HS-5 (cell line): ENCODE measurements around the gene KIRREL2.
A peak's percentile ranks its signal among the peaks of the same experiment; 100 is the strongest.
"Not testable (repeated sequence)": the region's sequence is repeated elsewhere in the genome, so short reads cannot be mapped to it uniquely, and the experiment has no call there.

Experiments used
- DNase-seq: peaks from one replicate; pipeline ENCODE4 v3.0.0-alpha.2; 2012; ENCODE audit warnings: low read depth

KIRREL2 gene

GRCh38 chr19:35870124-35870736, 13.5 kb downstream of the KIRREL2 start:
- not testable (repeated sequence) for DNase-seq

- no peak for DNase-seq
These were observed 14.1 kb downstream of the KIRREL2 start for GRCh38 chr19:35870798-35871197.

GRCh38 chr19:35871611-35872010, 14.9 kb downstream of the KIRREL2 start:
- DNase-seq: no peak

GRCh38 chr19:35872180-35872579, 15.5 kb downstream of the KIRREL2 start:
- DNase-seq: no peak

- no peak for DNase-seq
These were observed 17.8 kb downstream of the KIRREL2 start for GRCh38 chr19:35874392-35874930.

GRCh38 chr19:35879068-35879467, 22.4 kb downstream of the KIRREL2 start:
- no peak for DNase-seq

GRCh38 chr19:35879770-35880317, 23.1 kb downstream of the KIRREL2 start:
- peak; percentile 69 for DNase-seq

- peak; percentile 49 for DNase-seq
These were observed 25.6 kb downstream of the KIRREL2 start for GRCh38 chr19:35882114-35882832.

GRCh38 chr19:35883882-35884281, 27.2 kb downstream of the KIRREL2 start:
- no peak for DNase-seq

GRCh38 chr19:35885225-35885738, 28.6 kb downstream of the KIRREL2 start:
- DNase-seq: no peak

GRCh38 chr19:35885904-35886303, 29.2 kb downstream of the KIRREL2 start:
- DNase-seq: no peak

GRCh38 chr19:35887197-35887596, 30.5 kb downstream of the KIRREL2 start:
- no peak for DNase-seq

GRCh38 chr19:35888398-35888797, 31.7 kb downstream of the KIRREL2 start:
- DNase-seq: no peak

GRCh38 chr19:35889370-35890112, 32.8 kb downstream of the KIRREL2 start:
- DNase-seq: no peak

- no peak for DNase-seq
These were observed 33.5 kb downstream of the KIRREL2 start for GRCh38 chr19:35890113-35890650.

GRCh38 chr19:35891819-35892218, 35.1 kb downstream of the KIRREL2 start:
- DNase-seq: not testable (repeated sequence)

- no peak for DNase-seq
These were observed 37.6 kb downstream of the KIRREL2 start for GRCh38 chr19:35894342-35894741.

GRCh38 chr19:35895911-35896642, 39.4 kb downstream of the KIRREL2 start:
- no peak for DNase-seq

- no peak for DNase-seq
These were observed 39.9 kb downstream of the KIRREL2 start for GRCh38 chr19:35896643-35897040.

GRCh38 chr19:35897706-35898451, 41.2 kb downstream of the KIRREL2 start:
- DNase-seq: no peak

GRCh38 chr19:35898499-35898809, 41.7 kb downstream of the KIRREL2 start:
- DNase-seq: no peak
